BLaER1 treated with 17β-estradiol and CSF1 and Interleukin-3, amounts not matched to agents 10 nM and 100 nM (cell line): ENCODE measurements around the gene LIN54.
"Not testable (repeated sequence)": the region's sequence is repeated elsewhere in the genome, so short reads cannot be mapped to it uniquely, and the experiment has no call there.

Experiments used
- H3K27ac ChIP-seq, 11 experiments: shearing (Covaris generic); formaldehyde crosslinking; 2 replicates each; pipeline ENCODE4 v1.8.1; 2022
- H3K27me3 ChIP-seq, 11 experiments: shearing (Covaris generic); formaldehyde crosslinking; 2 replicates each; pipeline ENCODE4 v1.8.1; 2022
- H3K36me3 ChIP-seq, 11 experiments: shearing (Covaris generic); formaldehyde crosslinking; 2 replicates each; pipeline ENCODE4 v1.8.1; 2022
- H3K4me1 ChIP-seq, 10 experiments: shearing (Covaris generic); formaldehyde crosslinking; 2 replicates each; pipeline ENCODE4 v1.8.1; 2022
- H3K4me2 ChIP-seq, 11 experiments: shearing (Covaris generic); formaldehyde crosslinking; 2 replicates each; pipeline ENCODE4 v1.8.1; 2022
- H3K4me3 ChIP-seq, 10 experiments: shearing (Covaris generic); formaldehyde crosslinking; 2 replicates each; pipeline ENCODE4 v1.8.1; 2022
- H3K9ac ChIP-seq, 11 experiments: shearing (Covaris generic); formaldehyde crosslinking; 2 replicates each; pipeline ENCODE4 v1.8.1; 2022
- H3K9me3 ChIP-seq, 11 experiments: shearing (Covaris generic); formaldehyde crosslinking; replicated peaks in 1 of 11; 2 replicates each; pipeline ENCODE4 v1.8.1; 2022
- H4K20me1 ChIP-seq, 11 experiments: shearing (Covaris generic); formaldehyde crosslinking; 2 replicates each; pipeline ENCODE4 v1.8.1; 2022
- Cebpa-rat ChIP-seq, 11 experiments: shearing (Covaris generic); IDR thresholded peaks; 2 replicates each; pipeline ENCODE4 v1.8.1; 2022

Gene LIN54

GRCh38 chr4:83010522-83011318 is at the start of gene LIN54:
LIN54 (minus strand) TSS chr4:83010823; CDS start chr4:82984844, 25,979 bp downstream.
- peaks cover 0 to 8% (median 5%) of the 10 kb centered on the region in 11 experiments; a peak in 8 of 22 replicates for H3K36me3 ChIP-seq
- peaks cover 21 to 53% (median 41%) of the 10 kb centered on the region in 10 experiments for H3K4me1 ChIP-seq
- TF ChIP-seq Cebpa-rat (IDR thresholded peaks at IDR 0.05): no peak
- H3K4me3 ChIP-seq: peak within 1 kb of the TSS; percentile 84 to 99 (median 92)
- peak within 1 kb of the TSS; percentile 89 to 96 (median 94) for H3K9ac ChIP-seq
- no peaks in the 10 kb centered on the region for H3K27me3 ChIP-seq
- peaks cover 0 to 13% (median 0%) of the 10 kb centered on the region in 11 experiments; a peak in 3 of 22 replicates for H4K20me1 ChIP-seq
- no peaks in the 10 kb centered on the region for H3K9me3 ChIP-seq
- peak within 1 kb of the TSS; percentile 81 to 98 (median 96) for H3K4me2 ChIP-seq
- H3K27ac ChIP-seq: peak within 1 kb of the TSS; percentile 88 to 96 (median 92)

- Histone ChIP-seq H3K27me3 (no peaks in the 10 kb centered on the region), H3K4me2 (no peak overlapping the region), H3K9ac (no peak overlapping the region), H3K4me3 (no peak overlapping the region), H3K9me3 (no peaks in the 10 kb centered on the region), H3K36me3 (peaks cover 56 to 88% (median 79%) of the 10 kb centered on the region in 11 experiments), H3K27ac (no peak overlapping the region), H4K20me1 (no peaks in the 10 kb centered on the region), H3K4me1 (no peaks in the 10 kb centered on the region)
- no peak for TF ChIP-seq Cebpa-rat (IDR thresholded peaks at IDR 0.05)
Observed at GRCh38 chr4:83054928-83055327, 44.3 kb upstream of the LIN54 start.

GRCh38 chr4:83048781-83049180 is 38.2 kb upstream of the LIN54 start:
- H3K9me3 ChIP-seq, H4K20me1 ChIP-seq, H3K4me3 ChIP-seq, H3K9ac ChIP-seq, H3K27me3 ChIP-seq, H3K4me2 ChIP-seq, H3K27ac ChIP-seq: not testable (repeated sequence)
- Histone ChIP-seq H3K36me3 (peaks cover 47 to 69% (median 63%) of the 10 kb centered on the region in 11 experiments), H3K4me1 (peaks cover 0 to 12% (median 0%) of the 10 kb centered on the region in 10 experiments; a peak in 3 of 20 replicates)
- TF ChIP-seq Cebpa-rat (IDR thresholded peaks at IDR 0.05): peak in 3 of 11 experiments; percentile 10 to 62 (median 16); a peak in 4 of 22 replicates

- Histone ChIP-seq H4K20me1 (peaks cover 0 to 10% (median 0%) of the 10 kb centered on the region in 11 experiments; a peak in 3 of 22 replicates), H3K36me3 (peaks cover 30 to 62% (median 50%) of the 10 kb centered on the region in 11 experiments), H3K4me1 (peaks cover 0 to 17% (median 0%) of the 10 kb centered on the region in 10 experiments; a peak in 4 of 20 replicates), H3K4me3 (no peak overlapping the region), H3K27me3 (no peaks in the 10 kb centered on the region), H3K9ac (no peak overlapping the region), H3K9me3 (no peaks in the 10 kb centered on the region), H3K4me2 (no peak overlapping the region), H3K27ac (no peak overlapping the region)
- TF ChIP-seq Cebpa-rat (IDR thresholded peaks at IDR 0.05): no peak
Observed at GRCh38 chr4:83046693-83047473, 36.3 kb upstream of the LIN54 start.

- H3K9ac ChIP-seq: no peak overlapping the region
- peak overlapping the region in 1 of 11 experiments; percentile 38; a peak in 1 of 22 replicates for H3K27ac ChIP-seq
- H3K4me1 ChIP-seq: peaks cover 0 to 17% (median 0%) of the 10 kb centered on the region in 10 experiments; a peak in 4 of 20 replicates
- H3K4me3 ChIP-seq: no peak overlapping the region
- H3K9me3 ChIP-seq: no peaks in the 10 kb centered on the region
- peak overlapping the region in 3 of 11 experiments; percentile 4 to 13 (median 10); a peak in 1 of 22 replicates for H3K4me2 ChIP-seq
- no peaks in the 10 kb centered on the region for H3K27me3 ChIP-seq
- H3K36me3 ChIP-seq: peaks cover under 1 to 41% (median 33%) of the 10 kb centered on the region in 11 experiments; a peak in 18 of 22 replicates
- TF ChIP-seq Cebpa-rat (IDR thresholded peaks at IDR 0.05): 0 out of 22 replicates have a peak, but pooled peaks of 1 of the 11 experiments have one; percentile 7
- peaks cover 0 to 28% (median 4%) of the 10 kb centered on the region in 11 experiments; a peak in 4 of 22 replicates for H4K20me1 ChIP-seq
Observed at GRCh38 chr4:83043801-83044407, 33.3 kb upstream of the LIN54 start.

GRCh38 chr4:83043157-83043556 is 32.5 kb upstream of the LIN54 start:
- H3K9ac ChIP-seq, H3K4me2 ChIP-seq, H3K9me3 ChIP-seq, H3K27me3 ChIP-seq, H3K4me3 ChIP-seq: not testable (repeated sequence)
- Histone ChIP-seq H3K36me3 (peaks cover 0 to 37% (median 30%) of the 10 kb centered on the region in 11 experiments; a peak in 14 of 22 replicates), H3K4me1 (peaks cover 0 to 14% (median 0%) of the 10 kb centered on the region in 10 experiments; a peak in 5 of 20 replicates), H3K27ac (0 out of 22 replicates have a peak overlapping the region, but pooled peaks of 1 of the 11 experiments have one; percentile 7), H4K20me1 (peaks cover 0 to 32% (median 4%) of the 10 kb centered on the region in 11 experiments; a peak in 4 of 22 replicates)

- H3K4me2 ChIP-seq: no peak overlapping the region
- H3K27ac ChIP-seq: no peak overlapping the region
Observed at GRCh38 chr4:83040269-83040668, 29.6 kb upstream of the LIN54 start.

GRCh38 chr4:83036991-83037665 is 26.5 kb upstream of the LIN54 start:
- peaks cover 0 to 20% (median 9%) of the 10 kb centered on the region in 11 experiments; a peak in 9 of 22 replicates for H3K36me3 ChIP-seq
- no peak overlapping the region for H3K27ac ChIP-seq
- H3K4me2 ChIP-seq: peak overlapping the region; percentile 19 to 96 (median 90); a peak in 21 of 22 replicates
- peak overlapping the region in 4 of 11 experiments; percentile 8 to 84 (median 28); a peak in 5 of 22 replicates for H3K9ac ChIP-seq
- H3K4me1 ChIP-seq: peaks cover 15 to 24% (median 19%) of the 10 kb centered on the region in 10 experiments
- no peak overlapping the region; a peak in 1 of 20 replicates for H3K4me3 ChIP-seq
- H4K20me1 ChIP-seq: peaks cover 0 to 36% (median 5%) of the 10 kb centered on the region in 11 experiments; a peak in 7 of 22 replicates
- H3K9me3 ChIP-seq: no peaks in the 10 kb centered on the region
- H3K27me3 ChIP-seq: no peaks in the 10 kb centered on the region
- TF ChIP-seq Cebpa-rat (IDR thresholded peaks at IDR 0.05): no peak

More at GRCh38 chr4:83040269-83040668, 29.6 kb upstream of the LIN54 start:
- no peak for TF ChIP-seq Cebpa-rat (IDR thresholded peaks at IDR 0.05)
- H3K36me3 ChIP-seq: peaks cover 0 to 26% (median 18%) of the 10 kb centered on the region in 11 experiments; a peak in 9 of 22 replicates
- H3K9ac ChIP-seq: no peak overlapping the region
- no peaks in the 10 kb centered on the region for H3K27me3 ChIP-seq
- H3K4me1 ChIP-seq: peaks cover 17 to 37% (median 19%) of the 10 kb centered on the region in 10 experiments
- no peak overlapping the region for H3K4me3 ChIP-seq
- H3K9me3 ChIP-seq: no peaks in the 10 kb centered on the region
- H4K20me1 ChIP-seq: peaks cover 0 to 46% (median 6%) of the 10 kb centered on the region in 11 experiments; a peak in 8 of 22 replicates
